ENCODE results near the gene ADCY4. TPM values are rescaled to one million over a fixed set of nuclear protein-coding genes. Genes with fewer than 3 reads are reported as not detected.

ADCY4 gene
- total RNA-seq, 6 experiments from 2014 or later, result 2.3 to 7.2 (median 3.9) TPM

GRCh38 chr14:24353559-24354481 lies 18.9 kb upstream of the ADCY4 start:
- Histone ChIP-seq H3K9me3 (no peaks in the 10 kb centered on the region), H3K27me3 (no peaks in the 10 kb centered on the region), H3K4me1 (peaks cover 0 to 4% (median 0%) of the 10 kb centered on the region in 4 donors), H3K36me3 (no peaks in the 10 kb centered on the region), H3K27ac (no peak overlapping the region), H3K4me3 (no peak overlapping the region)
- intact Hi-C loops (cut with DNase I), result no loop called here
- DNase-seq (no peak), ATAC-seq (peak; percentile 59 to 92 (median 69))
- no peak for TF ChIP-seq CTCF (IDR thresholded peaks at IDR 0.05)
- no peak for TF ChIP-seq POLR2A (IDR thresholded peaks at IDR 0.05)
- 64% methylated on average over 4 of the region's 5 CpGs for WGBS (ENCODE audit: insufficient coverage, low coverage, low lambda C conversion rate, missing lambda C conversion rate)

- Histone ChIP-seq H3K27me3 (no peaks in the 10 kb centered on the region), H3K27ac (no peak overlapping the region), H3K36me3 (no peaks in the 10 kb centered on the region), H3K4me3 (no peak overlapping the region), H3K4me1 (peaks cover 0 to 4% (median 0%) of the 10 kb centered on the region in 4 donors), H3K9me3 (no peaks in the 10 kb centered on the region)
- WGBS (ENCODE audit: insufficient coverage, low coverage, low lambda C conversion rate, missing lambda C conversion rate), result 20% methylated on average over 3 of the region's 4 CpGs
- ATAC-seq (peak; percentile 39 to 67 (median 54)), DNase-seq (no peak)
- TF ChIP-seq CTCF (IDR thresholded peaks at IDR 0.05) (no peak), POLR2A (IDR thresholded peaks at IDR 0.05) (no peak)
- intact Hi-C loops (cut with DNase I), result no loop called here
These were observed 16.6 kb upstream of the ADCY4 start for GRCh38 chr14:24351517-24351916.

- DNase-seq, result no peak
- no peak for TF ChIP-seq CTCF (IDR thresholded peaks at IDR 0.05)
- Histone ChIP-seq H3K4me1 (peaks cover 0 to 4% (median 0%) of the 10 kb centered on the region in 4 donors), H3K4me3 (no peak overlapping the region), H3K27ac (no peak overlapping the region), H3K9me3 (no peaks in the 10 kb centered on the region), H3K36me3 (no peaks in the 10 kb centered on the region), H3K27me3 (no peaks in the 10 kb centered on the region)
- no peak for ATAC-seq
- WGBS (ENCODE audit: insufficient coverage, low coverage, low lambda C conversion rate, missing lambda C conversion rate), result 78% methylated on average over 5 of the region's 5 CpGs
- intact Hi-C loops (cut with DNase I), result no loop called here
These were observed 14.9 kb upstream of the ADCY4 start for GRCh38 chr14:24349742-24350141.

GRCh38 chr14:24348186-24348585 lies 13.3 kb upstream of the ADCY4 start:
- no peaks in the 10 kb centered on the region for H3K27me3 ChIP-seq
- no peak overlapping the region for H3K27ac ChIP-seq
- no peak for TF ChIP-seq CTCF (IDR thresholded peaks at IDR 0.05)
- TF ChIP-seq POLR2A (IDR thresholded peaks at IDR 0.05), result no peak
- 100% methylated on average over 2 of the region's 2 CpGs for WGBS (ENCODE audit: insufficient coverage, low coverage, low lambda C conversion rate, missing lambda C conversion rate)
- no peaks in the 10 kb centered on the region for H3K36me3 ChIP-seq
- ATAC-seq, result no peak
- H3K4me3 ChIP-seq, result no peak overlapping the region
- no peak for DNase-seq
- H3K4me1 ChIP-seq, result peaks cover 0 to 4% (median 0%) of the 10 kb centered on the region in 4 donors
- H3K9me3 ChIP-seq, result no peaks in the 10 kb centered on the region
- intact Hi-C loops (cut with DNase I), result no loop called here

Data from right lobe of liver (tissue), 6 donors.